ENCODE data around the gene HK3.

- TF ChIP-seq CTCF (conservative IDR thresholded peaks at IDR 0.05; ENCODE audit: low read depth in 2 of 2): no peak
- no peak for TF ChIP-seq REST (IDR thresholded peaks at IDR 0.05; ENCODE audit: unreplicated experiment)
These were observed 18.0 kb downstream of the HK3 start for GRCh38 chr5:176881021-176881749.
